Suprapubic skin (tissue), 4 donors: ENCODE data around the gene PTPRA. TPM values are rescaled to one million over a fixed set of nuclear protein-coding genes. Genes with fewer than 3 reads are reported as not detected.
A peak's percentile ranks its signal among the peaks of the same experiment; 100 is the strongest.

Experiments
- DNase-seq, 2 donors: peaks; one replicate each; pipeline ENCODE4 v3.0.0-alpha.2; 2019; ENCODE audit warnings: low spot score in 2 of 2
- H3K27ac ChIP-seq: fragments of 200-600 bp; sonication (generic); one replicate; pipeline ENCODE4 v1.5.1; 2019
- H3K27me3 ChIP-seq: fragments of 200-600 bp; sonication (generic); one replicate; pipeline ENCODE4 v1.5.1; 2019
- H3K36me3 ChIP-seq: fragments of 200-600 bp; sonication (generic); one replicate; pipeline ENCODE4 v1.5.1; 2019
- H3K4me1 ChIP-seq: fragments of 200-600 bp; sonication (generic); one replicate; pipeline ENCODE4 v1.5.1; 2019
- H3K4me3 ChIP-seq: fragments of 200-600 bp; sonication (generic); one replicate; pipeline ENCODE4 v1.5.1; 2019; ENCODE audit warnings: mild to moderate bottlenecking
- H3K9me3 ChIP-seq: fragments of 200-600 bp; sonication (generic); one replicate; pipeline ENCODE4 v1.5.1; 2019
- CTCF ChIP-seq, 2 donors: fragments of 200-600 bp in 1 of 2; fragments of 450-650 bp in 1 of 2; sonication (generic) in 1 of 2; IDR thresholded peaks; one replicate each; pipeline ENCODE4 v1.5.1; 2016 to 2019; ENCODE audit warnings: antibody characterized with exemption in 2 of 2, mild to moderate bottlenecking in 1 of 2, moderate library complexity in 1 of 2
- EP300 ChIP-seq: sonication (generic); formaldehyde crosslinking; IDR thresholded peaks from one replicate; pipeline ENCODE4 v1.6.1; 2017; ENCODE audit warnings: antibody characterized with exemption
- POLR2A ChIP-seq, 2 donors: fragments of 450-650 bp; IDR thresholded peaks; one replicate each; pipeline ENCODE4 v1.6.1; 2017; ENCODE audit warnings: antibody characterized with exemption in 2 of 2, mild to moderate bottlenecking in 2 of 2, moderate library complexity in 2 of 2
- POLR2AphosphoS5 ChIP-seq, 3 donors: sonication (generic); formaldehyde crosslinking; IDR thresholded peaks; one replicate each; pipeline ENCODE4 v1.6.1; 2017; ENCODE audit warnings: antibody characterized with exemption in 3 of 3
- WGBS: methylation state at CpG from one replicate; pipeline ENCODE4 v1.1.5; 2018; 5-methylcytosine and 5-hydroxymethylcytosine counted together
- total RNA-seq, 4 donors: library from RNA; depleted of rRNA; stranded (reverse); fragments of >200 nt; gene quantifications; one replicate each; pipeline ENCODE4 v1.1.0, GENCODE V29; 2016

The PTPRA gene
- total RNA-seq, 4 donors from 2014 or later: 47.7 to 83.0 (median 73.4) TPM

- Histone ChIP-seq H3K27ac (peak overlapping the region; percentile 62), H3K36me3 (no peaks in the 10 kb centered on the region)
- no peak for DNase-seq
Observed at GRCh38 chr20:3067139-3068014, 194.1 kb downstream of the PTPRA start.

GRCh38 chr20:3068075-3068474, 194.8 kb downstream of the PTPRA start:
- TF ChIP-seq POLR2A (IDR thresholded peaks at IDR 0.05) (no peak), CTCF (IDR thresholded peaks at IDR 0.05) (no peak), EP300 (no peak), POLR2AphosphoS5 (IDR thresholded peaks at IDR 0.05) (no peak)
- H3K9me3 ChIP-seq: no peaks in the 10 kb centered on the region
- DNase-seq: no peak
- WGBS: 63% methylated on average over 8 of the region's 8 CpGs
- peaks cover 19% of the 10 kb centered on the region for H3K27me3 ChIP-seq
- no peak overlapping the region for H3K4me3 ChIP-seq
- H3K27ac ChIP-seq: peak overlapping the region; percentile 62
- H3K4me1 ChIP-seq: peaks cover 28% of the 10 kb centered on the region
- no peaks in the 10 kb centered on the region for H3K36me3 ChIP-seq

More at GRCh38 chr20:3067139-3068014, 194.1 kb downstream of the PTPRA start:
- Histone ChIP-seq H3K4me3 (no peak overlapping the region), H3K27me3 (peaks cover 12% of the 10 kb centered on the region), H3K9me3 (no peaks in the 10 kb centered on the region), H3K4me1 (peaks cover 28% of the 10 kb centered on the region)
- no peak for TF ChIP-seq POLR2AphosphoS5 (IDR thresholded peaks at IDR 0.05)
- TF ChIP-seq POLR2A (IDR thresholded peaks at IDR 0.05): no peak
- no peak for TF ChIP-seq CTCF (IDR thresholded peaks at IDR 0.05)
- no peak for TF ChIP-seq EP300
- WGBS: 65% methylated on average over 22 of the region's 23 CpGs

GRCh38 chr20:3068986-3069900, 196.0 kb downstream of the PTPRA start:
- Histone ChIP-seq H3K27ac (no peak overlapping the region), H3K36me3 (no peaks in the 10 kb centered on the region), H3K9me3 (no peaks in the 10 kb centered on the region), H3K27me3 (peaks cover 19% of the 10 kb centered on the region), H3K4me3 (no peak overlapping the region), H3K4me1 (peaks cover 28% of the 10 kb centered on the region)
- 62% methylated on average over 6 of the region's 8 CpGs for WGBS
- no peak for DNase-seq
- TF ChIP-seq CTCF (IDR thresholded peaks at IDR 0.05) (no peak), EP300 (no peak), POLR2A (IDR thresholded peaks at IDR 0.05) (no peak), POLR2AphosphoS5 (IDR thresholded peaks at IDR 0.05) (no peak)

- H3K9me3 ChIP-seq: no peaks in the 10 kb centered on the region
- H3K27ac ChIP-seq: no peak overlapping the region
- WGBS: 90% methylated on average over 4 of the region's 4 CpGs
- peaks cover 19% of the 10 kb centered on the region for H3K27me3 ChIP-seq
- TF ChIP-seq POLR2AphosphoS5 (IDR thresholded peaks at IDR 0.05): no peak
- no peak for TF ChIP-seq POLR2A (IDR thresholded peaks at IDR 0.05)
- no peak for TF ChIP-seq EP300
- no peak for TF ChIP-seq CTCF (IDR thresholded peaks at IDR 0.05)
- no peak for DNase-seq
- peaks cover 28% of the 10 kb centered on the region for H3K4me1 ChIP-seq
- H3K4me3 ChIP-seq: peak overlapping the region; percentile 71
- no peaks in the 10 kb centered on the region for H3K36me3 ChIP-seq
Observed at GRCh38 chr20:3070725-3071124, 197.4 kb downstream of the PTPRA start.

- Histone ChIP-seq H3K27ac (peak overlapping the region; percentile 29), H3K9me3 (no peaks in the 10 kb centered on the region), H3K4me1 (peaks cover 28% of the 10 kb centered on the region), H3K27me3 (peaks cover 19% of the 10 kb centered on the region), H3K4me3 (peak overlapping the region; percentile 71), H3K36me3 (no peaks in the 10 kb centered on the region)
- no peak for DNase-seq
- WGBS: 84% methylated on average over 14 of the region's 16 CpGs
- TF ChIP-seq CTCF (IDR thresholded peaks at IDR 0.05) (no peak), POLR2A (IDR thresholded peaks at IDR 0.05) (no peak), EP300 (no peak), POLR2AphosphoS5 (IDR thresholded peaks at IDR 0.05) (no peak)
Observed at GRCh38 chr20:3071266-3071609, 198.0 kb downstream of the PTPRA start.
